Measurements from ENCODE around the gene STT3B.
"Not testable (repeated sequence)": the region's sequence is repeated elsewhere in the genome, so short reads cannot be mapped to it uniquely, and the experiment has no call there.

Gene STT3B

GRCh38 chr3:31552103-31552502 is 19.4 kb downstream of the STT3B start:
- DNase-seq = no peak

GRCh38 chr3:31553258-31553657 is 20.5 kb downstream of the STT3B start:
- DNase-seq = no peak

- DNase-seq = no peak
Observed at GRCh38 chr3:31555204-31555603, 22.5 kb downstream of the STT3B start.

- DNase-seq = no peak
Observed at GRCh38 chr3:31559872-31560534, 27.3 kb downstream of the STT3B start.

- no peak for DNase-seq
Observed at GRCh38 chr3:31561891-31562290, 29.2 kb downstream of the STT3B start.

- no peak for DNase-seq
Observed at GRCh38 chr3:31562525-31562924, 29.8 kb downstream of the STT3B start.

- DNase-seq = no peak
Observed at GRCh38 chr3:31565288-31565687, 32.6 kb downstream of the STT3B start.

GRCh38 chr3:31567036-31567435 is 34.3 kb downstream of the STT3B start:
- no peak for DNase-seq

- no peak for DNase-seq
Observed at GRCh38 chr3:31568649-31569048, 35.9 kb downstream of the STT3B start.

GRCh38 chr3:31571325-31571724 is 38.6 kb downstream of the STT3B start:
- DNase-seq = no peak

- DNase-seq = no peak
Observed at GRCh38 chr3:31572236-31573004, 39.7 kb downstream of the STT3B start.

- no peak for DNase-seq
Observed at GRCh38 chr3:31573036-31573779, 40.5 kb downstream of the STT3B start.

- no peak for DNase-seq
Observed at GRCh38 chr3:31575448-31575847, 42.7 kb downstream of the STT3B start.

- no peak for DNase-seq
Observed at GRCh38 chr3:31576521-31576920, 43.8 kb downstream of the STT3B start.

GRCh38 chr3:31577232-31577631 is 44.5 kb downstream of the STT3B start:
- no peak for DNase-seq

- DNase-seq = no peak
Observed at GRCh38 chr3:31579828-31580227, 47.1 kb downstream of the STT3B start.

GRCh38 chr3:31580645-31581044 is 47.9 kb downstream of the STT3B start:
- DNase-seq = no peak

GRCh38 chr3:31581660-31582059 is 48.9 kb downstream of the STT3B start:
- no peak for DNase-seq

- DNase-seq = no peak
Observed at GRCh38 chr3:31589228-31589627, 56.5 kb downstream of the STT3B start.

- no peak for DNase-seq
Observed at GRCh38 chr3:31590650-31591049, 57.9 kb downstream of the STT3B start.

- no peak for DNase-seq
Observed at GRCh38 chr3:31592764-31593163, 60.0 kb downstream of the STT3B start.

GRCh38 chr3:31596176-31596575 is 63.5 kb downstream of the STT3B start:
- no peak for DNase-seq

- no peak for DNase-seq
Observed at GRCh38 chr3:31600431-31600830, 67.7 kb downstream of the STT3B start.

GRCh38 chr3:31605333-31605732 is 72.6 kb downstream of the STT3B start:
- not testable (repeated sequence) for DNase-seq
